Right lobe of liver (tissue), 6 donors: ENCODE data around the gene HK1. TPM values are rescaled to one million over a fixed set of nuclear protein-coding genes. Genes with fewer than 3 reads are reported as not detected.

Experiments used
- ATAC-seq, 4 donors: fragments of 200-7000 bp; cut with Tn5 transposase; one replicate each; pipeline ENCODE4 v1.9.1; 2020; ENCODE audit warnings: mild to moderate bottlenecking in 4 of 4, moderate library complexity in 4 of 4
- DNase-seq, 3 donors: peaks; one replicate each; pipeline ENCODE4 v3.0.0-alpha.2; 2020
- H3K27ac ChIP-seq, 3 donors: fragments of 200-600 bp; one replicate each; pipeline ENCODE4 v1.8.0; 2022
- H3K27me3 ChIP-seq, 2 donors: fragments of 200-600 bp; one replicate each; pipeline ENCODE4 v1.8.0; 2022
- H3K36me3 ChIP-seq, 4 donors: fragments of 200-600 bp; sonication (generic) in 1 of 4; one replicate each; pipeline versions ENCODE4 v1.5.1 to v1.8.0; 2017 to 2022; ENCODE audit warnings: control low read depth in 1 of 4
- H3K4me1 ChIP-seq, 4 donors: fragments of 200-600 bp; sonication (generic) in 1 of 4; one replicate each; pipeline versions ENCODE4 v1.5.1 to v1.8.0; 2017 to 2022; ENCODE audit warnings: control low read depth in 1 of 4
- H3K4me3 ChIP-seq, 3 donors: fragments of 200-600 bp; one replicate each; pipeline ENCODE4 v1.8.0; 2022
- H3K9me3 ChIP-seq, 4 donors: fragments of 200-600 bp; sonication (generic) in 1 of 4; one replicate each; pipeline versions ENCODE4 v1.5.1 to v1.8.0; 2017 to 2022; ENCODE audit warnings: control low read depth in 1 of 4
- CTCF ChIP-seq, 4 donors: fragments of 200-600 bp in 3 of 4; fragments of 450-650 bp in 1 of 4; IDR thresholded peaks; one replicate each; pipeline versions ENCODE4 v1.5.1 to v1.8.0; 2016 to 2022; ENCODE audit warnings: antibody characterized with exemption in 4 of 4, mild to moderate bottlenecking in 2 of 4
- POLR2A ChIP-seq: fragments of 450-650 bp; IDR thresholded peaks from one replicate; pipeline ENCODE4 v1.6.1; 2017; ENCODE audit warnings: antibody characterized with exemption, mild to moderate bottlenecking
- WGBS: methylation state at CpG from one replicate; pipeline ENCODE4 v1.1.6; 2018; ENCODE audit warnings: low coverage, low lambda C conversion rate; ENCODE audit not compliant: insufficient coverage; ENCODE audit errors: missing lambda C conversion rate; 5-methylcytosine and 5-hydroxymethylcytosine counted together
- intact Hi-C, 2 donors: fragments of 100-400 bp; cut with DNase I; formaldehyde crosslinking; loops; one replicate each; pipeline versions ENCODE4 v1.11.2 to v1.14.1; 2022
- total RNA-seq, 6 experiments: library from RNA; depleted of rRNA in 2 of 6; stranded (reverse); fragments of >200 nt in 2 of 6; fragmentation: NEBNext Ultra II Directional in 3 of 6; extraction: Animal tissue kit (Norgen Biotek cat#: 25700) in 3 of 6; gene quantifications; one replicate each; pipeline versions ENCODE4 v1.1.0 to v1.2.4, GENCODE V29; 2016 to 2023
- donor health status: DM: no; HTN: yes; CAD: no.
- donor health status: DM: no; HTN: no; CAD: no.
- donor health status: DM: no; HTN: no; CAD: no.
- donor health status: DM: no; HTN: yes; CAD: no.
- donor health status: DM: no; HTN: yes; CAD: no.

Gene HK1
- total RNA-seq, 6 experiments from 2014 or later, result 4.2 to 28.0 (median 7.2) TPM

GRCh38 chr10:69352569-69353264, 74.4 kb downstream of the HK1 start:
- ATAC-seq (no peak), DNase-seq (no peak)
- H3K9me3 ChIP-seq, result no peaks in the 10 kb centered on the region
- 89% methylated on average over 3 of the region's 4 CpGs for WGBS
- H3K27me3 ChIP-seq, result no peaks in the 10 kb centered on the region
- TF ChIP-seq CTCF (IDR thresholded peaks at IDR 0.05), result no peak
- TF ChIP-seq POLR2A, result no peak
- H3K4me3 ChIP-seq, result no peak overlapping the region
- H3K4me1 ChIP-seq, result no peaks in the 10 kb centered on the region
- no peak overlapping the region for H3K27ac ChIP-seq
- no peaks in the 10 kb centered on the region for H3K36me3 ChIP-seq
- intact Hi-C loops, result no loop called here

GRCh38 chr10:69353977-69354635, 75.8 kb downstream of the HK1 start:
- no peak for DNase-seq
- no peak for ATAC-seq
- intact Hi-C loops, result no loop called here
- H3K27ac ChIP-seq, result no peak overlapping the region
- no peak overlapping the region for H3K4me3 ChIP-seq
- WGBS, result 56% methylated on average over 8 of the region's 8 CpGs
- no peaks in the 10 kb centered on the region for H3K27me3 ChIP-seq
- H3K4me1 ChIP-seq, result no peaks in the 10 kb centered on the region
- no peaks in the 10 kb centered on the region for H3K36me3 ChIP-seq
- TF ChIP-seq POLR2A (no peak), CTCF (IDR thresholded peaks at IDR 0.05) (no peak)
- no peaks in the 10 kb centered on the region for H3K9me3 ChIP-seq

GRCh38 chr10:69356187-69356586, 77.9 kb downstream of the HK1 start:
- no peak overlapping the region for H3K4me3 ChIP-seq
- DNase-seq (no peak), ATAC-seq (no peak)
- 86% methylated on average over 2 of the region's 2 CpGs for WGBS
- peaks cover 0 to 9% (median 0%) of the 10 kb centered on the region in 4 donors for H3K4me1 ChIP-seq
- no peaks in the 10 kb centered on the region for H3K27me3 ChIP-seq
- H3K9me3 ChIP-seq, result no peaks in the 10 kb centered on the region
- no peak overlapping the region for H3K27ac ChIP-seq
- no peaks in the 10 kb centered on the region for H3K36me3 ChIP-seq
- TF ChIP-seq POLR2A, result no peak
- no peak for TF ChIP-seq CTCF (IDR thresholded peaks at IDR 0.05)
- intact Hi-C loops, result no loop called here

- DNase-seq (no peak), ATAC-seq (no peak)
- Histone ChIP-seq H3K27me3 (no peaks in the 10 kb centered on the region), H3K9me3 (no peaks in the 10 kb centered on the region), H3K4me3 (no peak overlapping the region), H3K27ac (no peak overlapping the region), H3K36me3 (no peaks in the 10 kb centered on the region), H3K4me1 (peaks cover 0 to 15% (median 0%) of the 10 kb centered on the region in 4 donors)
- intact Hi-C loops, result no loop called here
- no peak for TF ChIP-seq POLR2A
- no peak for TF ChIP-seq CTCF (IDR thresholded peaks at IDR 0.05)
- 71% methylated on average over 10 of the region's 12 CpGs for WGBS
Observed at GRCh38 chr10:69358148-69358795, 80.0 kb downstream of the HK1 start.
